ENCODE results near the gene TBC1D19.

Gene TBC1D19

GRCh38 chr4:26701786-26702227 is 117.9 kb downstream of the TBC1D19 start:
- H3K4me3 ChIP-seq (ENCODE audit: low read length), result no peak overlapping the region
- no peak for TF ChIP-seq CTCF (conservative IDR thresholded peaks at IDR 0.05; ENCODE audit: low read depth, low read length)
- DNase-seq (ENCODE audit: low read depth), result no peak

GRCh38 chr4:26707342-26707741 is 123.5 kb downstream of the TBC1D19 start:
- no peak for DNase-seq (ENCODE audit: low read depth)
- TF ChIP-seq CTCF (conservative IDR thresholded peaks at IDR 0.05; ENCODE audit: low read depth, low read length), result no peak
- no peak overlapping the region for H3K4me3 ChIP-seq (ENCODE audit: low read length)

GRCh38 chr4:26709246-26709645 is 125.4 kb downstream of the TBC1D19 start:
- H3K4me3 ChIP-seq (ENCODE audit: low read length), result no peak overlapping the region
- TF ChIP-seq CTCF (conservative IDR thresholded peaks at IDR 0.05; ENCODE audit: low read depth, low read length), result no peak
- no peak for DNase-seq (ENCODE audit: low read depth)

GRCh38 chr4:26713563-26714151 is 129.8 kb downstream of the TBC1D19 start:
- H3K4me3 ChIP-seq (ENCODE audit: low read length), result no peak overlapping the region
- no peak for DNase-seq (ENCODE audit: low read depth)
- no peak for TF ChIP-seq CTCF (conservative IDR thresholded peaks at IDR 0.05; ENCODE audit: low read depth, low read length)

GRCh38 chr4:26715636-26716242 is 131.9 kb downstream of the TBC1D19 start:
- no peak overlapping the region for H3K4me3 ChIP-seq (ENCODE audit: low read length)
- no peak for DNase-seq (ENCODE audit: low read depth)
- TF ChIP-seq CTCF (conservative IDR thresholded peaks at IDR 0.05; ENCODE audit: low read depth, low read length), result no peak

GRCh38 chr4:26717332-26717731 is 133.4 kb downstream of the TBC1D19 start:
- TF ChIP-seq CTCF (conservative IDR thresholded peaks at IDR 0.05; ENCODE audit: low read depth, low read length), result no peak
- DNase-seq (ENCODE audit: low read depth), result no peak
- no peak overlapping the region for H3K4me3 ChIP-seq (ENCODE audit: low read length)

- H3K4me3 ChIP-seq (ENCODE audit: low read length), result no peak overlapping the region
- no peak for DNase-seq (ENCODE audit: low read depth)
- TF ChIP-seq CTCF (conservative IDR thresholded peaks at IDR 0.05; ENCODE audit: low read depth, low read length), result peak; percentile 63
These were observed 136.2 kb downstream of the TBC1D19 start for GRCh38 chr4:26719954-26720552.
